Measurements from ENCODE around the gene EID2.
A peak's percentile ranks its signal among the peaks of the same experiment; 100 is the strongest.

Gene EID2

GRCh38 chr19:39532233-39533002 lies 7.5 kb downstream of the EID2 start, which contains the start of gene EID2B:
Gene EID2B, minus strand, starts transcription at chr19:39532852. Its CDS starts 50 bp downstream, at chr19:39532802.
- TF ChIP-seq CTCF (IDR thresholded peaks at IDR 0.05; ENCODE audit: insufficient read depth, low read length, missing control alignments), result peak; percentile 97
- ChIA-PET CTCF (interaction anchor here (0.6 to 8.3 kb wide), 35 partner anchors 8 to 422 kb away, joined by 3 to 129 read pairs (median 5); partner anchors contain the start of genes DLL3, MED29, PAF1 and RPS16), POLR2A (interaction anchor here (0.8 to 1.6 kb wide), 2 partner anchors 93 to 97 kb away, joined by 4 to 5 read pairs; partner anchors contain the start of gene RPS16)
- H3K4me3 ChIP-seq (ENCODE audit: low read depth, low read length), result peak within 1 kb of the TSS; percentile 83
- peak; percentile 56 for DNase-seq (ENCODE audit: low read depth, low spot score)

- TF ChIP-seq CTCF (IDR thresholded peaks at IDR 0.05; ENCODE audit: insufficient read depth, low read length, missing control alignments), result no peak
- peak overlapping the region; percentile 83 for H3K4me3 ChIP-seq (ENCODE audit: low read depth, low read length)
- ChIA-PET POLR2A (interaction anchor here (0.8 kb wide), 1 partner anchor 92 kb away, joined by 4 read pairs; no protein-coding TSS in a partner anchor), CTCF (interaction anchor here (0.7 to 8.3 kb wide), 16 partner anchors 8 to 140 kb away, joined by 3 to 129 read pairs (median 8); partner anchors contain the start of genes DLL3, EID2, MED29 and PAF1)
- no peak for DNase-seq (ENCODE audit: low read depth, low spot score)
Measured at GRCh38 chr19:39531834-39532232, 8.1 kb downstream of the EID2 start.

GRCh38 chr19:39525205-39525604 lies 14.8 kb downstream of the EID2 start:
- DNase-seq (ENCODE audit: low read depth, low spot score), result no peak
- CTCF ChIA-PET, result interaction anchor here (1.0 to 2.2 kb wide), 5 partner anchors 8 to 128 kb away, joined by 4 to 8 read pairs (median 7); partner anchors contain the start of gene EID2B
- TF ChIP-seq CTCF (IDR thresholded peaks at IDR 0.05; ENCODE audit: insufficient read depth, low read length, missing control alignments), result no peak
- no peak overlapping the region for H3K4me3 ChIP-seq (ENCODE audit: low read depth, low read length)
- POLR2A ChIA-PET, result interaction anchor here (0.5 to 0.6 kb wide), 2 partner anchors 93 to 95 kb away, joined by 3 to 4 read pairs; no protein-coding TSS in a partner anchor

- TF ChIP-seq CTCF (IDR thresholded peaks at IDR 0.05; ENCODE audit: insufficient read depth, low read length, missing control alignments), result no peak
- ChIA-PET CTCF (interaction anchor here (0.6 to 2.2 kb wide), 5 partner anchors 8 to 127 kb away, joined by 3 to 8 read pairs (median 7); partner anchors contain the start of gene EID2B), POLR2A (interaction anchor here (0.6 to 0.7 kb wide), 2 partner anchors 92 to 894 kb away, joined by 4 read pairs; no protein-coding TSS in a partner anchor)
- DNase-seq (ENCODE audit: low read depth, low spot score), result no peak
- no peak overlapping the region for H3K4me3 ChIP-seq (ENCODE audit: low read depth, low read length)
Measured at GRCh38 chr19:39524495-39524894, 15.5 kb downstream of the EID2 start.

- H3K4me3 ChIP-seq (ENCODE audit: low read depth, low read length), result no peak overlapping the region
- ChIA-PET POLR2A (interaction anchor here (0.8 kb wide), 1 partner anchor 113 kb away, joined by 3 read pairs; no protein-coding TSS in a partner anchor), CTCF (interaction anchor here (1.3 to 2.0 kb wide), 4 partner anchors 12 to 81 kb away, joined by 3 to 8 read pairs (median 4); partner anchors contain the start of genes EID2 and EID2B)
- no peak for TF ChIP-seq CTCF (IDR thresholded peaks at IDR 0.05; ENCODE audit: insufficient read depth, low read length, missing control alignments)
- DNase-seq (ENCODE audit: low read depth, low spot score), result no peak
Measured at GRCh38 chr19:39520541-39521484, 19.1 kb downstream of the EID2 start.
